AG09309 (cell line): ENCODE results near the gene CPHXL.

Source experiments
- DNase-seq: peaks from one replicate; pipeline ENCODE4 v3.0.0-alpha.2; 2010; ENCODE audit warnings: low read depth
- H3K4me3 ChIP-seq: 2 replicates; pipeline ENCODE4 v1.5.1; 2011; ENCODE audit warnings: mild to moderate bottlenecking, low read depth, low read length, moderate library complexity; ENCODE audit not compliant: control insufficient read depth
- CTCF ChIP-seq: IDR thresholded peaks from 2 replicates; pipeline ENCODE4 v1.5.1; 2011; ENCODE audit warnings: mild to moderate bottlenecking, low read depth, low read length, inconsistent platforms; ENCODE audit not compliant: insufficient read depth, control insufficient read depth; ENCODE audit errors: missing control alignments

Gene CPHXL

GRCh38 chr16:75703306-75703705, 23.0 kb downstream of the CPHXL start:
- DNase-seq, result no peak
- no peak overlapping the region for H3K4me3 ChIP-seq
- TF ChIP-seq CTCF, result no peak

- DNase-seq, result no peak
These were observed 24.0 kb downstream of the CPHXL start for GRCh38 chr16:75702242-75702641.

GRCh38 chr16:75701361-75701760, 24.9 kb downstream of the CPHXL start, which contains the start of gene DUXB:
TSS of gene DUXB (minus strand) at chr16:75701461. CDS start at chr16:75701418, 43 bp downstream.
- no peak within 1 kb of the TSS for H3K4me3 ChIP-seq
- TF ChIP-seq CTCF, result no peak
- DNase-seq, result no peak

More at GRCh38 chr16:75702242-75702641, 24.0 kb downstream of the CPHXL start:
- no peak overlapping the region for H3K4me3 ChIP-seq
- no peak for TF ChIP-seq CTCF

DNA sequence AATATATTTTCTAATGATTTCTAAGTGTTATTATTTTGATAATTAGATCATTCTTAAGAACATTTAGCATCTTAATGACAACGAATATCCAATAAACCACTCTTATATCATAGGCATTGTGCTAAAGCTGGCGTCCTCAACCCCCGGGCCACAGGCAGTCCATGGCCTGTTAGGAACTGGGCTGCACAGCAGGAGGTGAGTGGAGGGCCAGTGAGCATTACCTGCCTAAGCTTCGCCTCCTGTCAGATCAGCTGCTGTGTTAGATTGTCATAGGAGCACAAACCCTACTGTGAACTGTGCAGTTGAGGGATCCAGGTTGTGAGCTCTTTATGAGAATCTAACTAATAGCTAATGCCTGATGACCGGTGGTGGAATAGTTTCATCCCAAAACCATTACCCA, 28.7 kb downstream of the CPHXL start:
- no peak for DNase-seq
- H3K4me3 ChIP-seq, result no peak overlapping the region
- no peak for TF ChIP-seq CTCF

- no peak overlapping the region for H3K4me3 ChIP-seq
- no peak for DNase-seq
- TF ChIP-seq CTCF, result no peak
These were observed 30.6 kb downstream of the CPHXL start for GRCh38 chr16:75695708-75696107.

- H3K4me3 ChIP-seq, result no peak overlapping the region
- no peak for TF ChIP-seq CTCF
- no peak for DNase-seq
These were observed 38.9 kb downstream of the CPHXL start for GRCh38 chr16:75687361-75687760.

DNA sequence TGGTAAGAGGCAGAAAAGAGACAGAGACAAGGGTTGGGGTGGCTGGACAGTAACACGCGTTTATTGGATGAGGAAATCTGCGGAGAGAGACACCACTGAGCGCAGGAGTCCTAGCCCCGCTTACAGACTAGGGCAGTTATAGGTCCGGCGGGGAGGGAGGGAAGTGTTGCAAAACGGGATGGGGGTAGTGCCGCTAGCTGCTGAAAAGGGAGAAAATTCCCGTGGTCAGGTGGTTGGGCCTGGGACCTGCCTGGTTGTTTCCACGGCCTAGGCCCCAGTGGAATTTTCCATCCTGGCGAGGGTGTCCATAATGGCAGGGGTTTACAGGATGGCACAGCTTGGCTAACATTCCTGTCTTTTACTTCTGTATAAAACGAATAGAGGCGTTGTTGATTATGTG, 44.0 kb downstream of the CPHXL start:
- TF ChIP-seq CTCF, result no peak
- no peak for DNase-seq
- no peak overlapping the region for H3K4me3 ChIP-seq
